Body of pancreas (tissue), 4 donors: ENCODE measurements around the gene CXXC5.

Experiments used
- POLR2A ChIP-seq, 3 donors: fragments of 450-650 bp; IDR thresholded peaks; one replicate each; pipeline ENCODE4 v1.6.1; 2016; ENCODE audit warnings: antibody characterized with exemption in 3 of 3, mild to moderate bottlenecking in 2 of 3
- TF ChIP-seq, protein P1 (sequence below), 7 experiments: fragments of 450-650 bp in 4 of 7; fragments of 200-600 bp in 3 of 7; sonication (generic) in 3 of 7; IDR thresholded peaks; one replicate each; pipeline ENCODE4 v1.5.1; 2016 to 2019; ENCODE audit warnings: antibody characterized with exemption in 7 of 7

GRCh38 chr5:139680368-139681111 is 32.4 kb downstream of the CXXC5 start:
- TF ChIP-seq, protein P1, sequence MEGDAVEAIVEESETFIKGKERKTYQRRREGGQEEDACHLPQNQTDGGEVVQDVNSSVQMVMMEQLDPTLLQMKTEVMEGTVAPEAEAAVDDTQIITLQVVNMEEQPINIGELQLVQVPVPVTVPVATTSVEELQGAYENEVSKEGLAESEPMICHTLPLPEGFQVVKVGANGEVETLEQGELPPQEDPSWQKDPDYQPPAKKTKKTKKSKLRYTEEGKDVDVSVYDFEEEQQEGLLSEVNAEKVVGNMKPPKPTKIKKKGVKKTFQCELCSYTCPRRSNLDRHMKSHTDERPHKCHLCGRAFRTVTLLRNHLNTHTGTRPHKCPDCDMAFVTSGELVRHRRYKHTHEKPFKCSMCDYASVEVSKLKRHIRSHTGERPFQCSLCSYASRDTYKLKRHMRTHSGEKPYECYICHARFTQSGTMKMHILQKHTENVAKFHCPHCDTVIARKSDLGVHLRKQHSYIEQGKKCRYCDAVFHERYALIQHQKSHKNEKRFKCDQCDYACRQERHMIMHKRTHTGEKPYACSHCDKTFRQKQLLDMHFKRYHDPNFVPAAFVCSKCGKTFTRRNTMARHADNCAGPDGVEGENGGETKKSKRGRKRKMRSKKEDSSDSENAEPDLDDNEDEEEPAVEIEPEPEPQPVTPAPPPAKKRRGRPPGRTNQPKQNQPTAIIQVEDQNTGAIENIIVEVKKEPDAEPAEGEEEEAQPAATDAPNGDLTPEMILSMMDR (IDR thresholded peaks at IDR 0.05), result no peak
- no peak for TF ChIP-seq POLR2A (IDR thresholded peaks at IDR 0.05)
